Endodermal cell (in vitro differentiated cells): ENCODE results near the gene ARMC2. TPM values are rescaled to one million over a fixed set of nuclear protein-coding genes. Genes with fewer than 3 reads are reported as not detected.

Experiments used
- DNase-seq: peaks from one replicate; pipeline ENCODE4 v3.0.0-alpha.2; 2017
- H3K27ac ChIP-seq: 2 replicates; pipeline ENCODE4 v1.5.1; 2013; ENCODE audit warnings: mild to moderate bottlenecking, low read depth, low read length, moderate library complexity
- H3K27me3 ChIP-seq: 2 replicates; pipeline ENCODE4 v1.6.1; 2013; ENCODE audit warnings: mild to moderate bottlenecking, low read length, moderate library complexity; ENCODE audit not compliant: insufficient read depth, control insufficient read depth, poor library complexity, severe bottlenecking
- H3K36me3 ChIP-seq: 2 replicates; pipeline ENCODE4 v1.7.0; 2013; ENCODE audit warnings: mild to moderate bottlenecking, low read length, moderate library complexity; ENCODE audit not compliant: control insufficient read depth, insufficient read depth
- H3K4me1 ChIP-seq: one replicate; pipeline ENCODE4 v1.7.0; 2013; ENCODE audit warnings: low read length; ENCODE audit not compliant: control insufficient read depth, insufficient read depth
- H3K4me3 ChIP-seq: 2 replicates; pipeline ENCODE4 v1.5.1; 2013; ENCODE audit warnings: mild to moderate bottlenecking, low read length, moderate library complexity
- H3K9ac ChIP-seq: 2 replicates; pipeline ENCODE4 v1.6.1; 2013; ENCODE audit warnings: mild to moderate bottlenecking, low read length, moderate library complexity; ENCODE audit not compliant: poor library complexity, severe bottlenecking; ENCODE audit errors: extremely low read depth
- H3K9me3 ChIP-seq: 2 replicates; pipeline ENCODE4 v1.6.1; 2013; ENCODE audit warnings: mild to moderate bottlenecking, low read length, moderate library complexity; ENCODE audit not compliant: control insufficient read depth
- H3K27ac Mint-ChIP-seq: 2 replicates; pipeline ENCODE4 v1.8.0; 2020; ENCODE audit warnings: mixed read lengths
- H3K27me3 Mint-ChIP-seq: 2 replicates; pipeline ENCODE4 v1.8.0; 2021; ENCODE audit warnings: mild to moderate bottlenecking, mixed read lengths; ENCODE audit not compliant: insufficient read depth
- H3K36me3 Mint-ChIP-seq: 2 replicates; pipeline ENCODE4 v1.8.0; 2020; ENCODE audit warnings: low read depth, mixed read lengths
- H3K4me1 Mint-ChIP-seq: 2 replicates; pipeline ENCODE4 v1.8.0; 2020; ENCODE audit warnings: mixed read lengths
- H3K4me3 Mint-ChIP-seq: 2 replicates; pipeline ENCODE4 v1.8.0; 2020; ENCODE audit warnings: mild to moderate bottlenecking, moderate library complexity, mixed read lengths
- H3K9me3 Mint-ChIP-seq: 2 replicates; pipeline ENCODE4 v1.8.0; 2020; ENCODE audit warnings: mild to moderate bottlenecking, mixed read lengths
- CTCF ChIP-seq: fragments of 200-600 bp; sonication (generic); conservative IDR thresholded peaks from 2 replicates; pipeline ENCODE4 v1.5.0; 2021; ENCODE audit warnings: antibody characterized with exemption, mild to moderate bottlenecking
- WGBS, 2 experiments: methylation state at CpG; one replicate each; pipeline versions ENCODE4 v1.1.5 to v1.1.7; 2013; ENCODE audit warnings: missing lambda C conversion rate in 2 of 2, mixed read lengths in 1 of 2; ENCODE audit not compliant: insufficient coverage in 1 of 2, insufficient read length in 1 of 2; 5-methylcytosine and 5-hydroxymethylcytosine counted together
- total RNA-seq, 2 donors: library from RNA; stranded (reverse); fragmentation: NEBNext Ultra II Directional in 1 of 2; extraction: Animal tissue kit (Norgen Biotek cat#: 25700) in 1 of 2; gene quantifications; 2 replicates in 1 of 2; 3 replicates in 1 of 2; pipeline ENCODE4 v1.2.1, GENCODE V29; 2021

Gene ARMC2
- total RNA-seq, 2 donors from 2014 or later: 7.1 to 8.3 TPM

- no peaks in the 10 kb centered on the region for H3K27me3 Mint-ChIP-seq
- H3K27me3 ChIP-seq: no peaks in the 10 kb centered on the region
Observed at GRCh38 chr6:108807928-108808327, 40.3 kb upstream of the ARMC2 start.

GRCh38 chr6:108809211-108809610, 39.0 kb upstream of the ARMC2 start:
- no peaks in the 10 kb centered on the region for H3K4me1 Mint-ChIP-seq
- no peak for TF ChIP-seq CTCF
- Histone ChIP-seq H3K27me3 (no peaks in the 10 kb centered on the region), H3K27ac (no peak overlapping the region), H3K9me3 (no peaks in the 10 kb centered on the region), H3K4me3 (no peak overlapping the region), H3K4me1 (no peaks in the 10 kb centered on the region), H3K9ac (no peak overlapping the region), H3K36me3 (no peaks in the 10 kb centered on the region)
- H3K36me3 Mint-ChIP-seq: no peaks in the 10 kb centered on the region
- peaks cover 11% of the 10 kb centered on the region for H3K9me3 Mint-ChIP-seq
- WGBS, 2 experiments: 94% methylated on average over 2 of the region's 2 CpGs; no CpG with 5 or more reads in 1 of the 2 experiments
- no peaks in the 10 kb centered on the region for H3K27me3 Mint-ChIP-seq
- H3K27ac Mint-ChIP-seq: no peak overlapping the region
- H3K4me3 Mint-ChIP-seq: no peak overlapping the region
- DNase-seq: no peak

More at GRCh38 chr6:108807928-108808327, 40.3 kb upstream of the ARMC2 start:
- WGBS, 2 experiments: 82% methylated on average over 2 of the region's 3 CpGs; no CpG with 5 or more reads in 1 of the 2 experiments
- H3K4me3 Mint-ChIP-seq: no peak overlapping the region
- DNase-seq: no peak
- no peak overlapping the region for H3K27ac ChIP-seq
- H3K9me3 ChIP-seq: no peaks in the 10 kb centered on the region
- H3K4me3 ChIP-seq: no peak overlapping the region
- no peaks in the 10 kb centered on the region for H3K4me1 ChIP-seq
- H3K27ac Mint-ChIP-seq: no peak overlapping the region
- TF ChIP-seq CTCF: no peak
- H3K9me3 Mint-ChIP-seq: no peaks in the 10 kb centered on the region
- no peaks in the 10 kb centered on the region for H3K36me3 Mint-ChIP-seq
- H3K4me1 Mint-ChIP-seq: no peaks in the 10 kb centered on the region
- H3K36me3 ChIP-seq: no peaks in the 10 kb centered on the region
- no peak overlapping the region for H3K9ac ChIP-seq

- Histone ChIP-seq H3K36me3 (no peaks in the 10 kb centered on the region), H3K4me3 (no peak overlapping the region), H3K9me3 (no peaks in the 10 kb centered on the region), H3K27me3 (no peaks in the 10 kb centered on the region), H3K4me1 (no peaks in the 10 kb centered on the region), H3K9ac (no peak overlapping the region), H3K27ac (no peak overlapping the region)
- no peak for TF ChIP-seq CTCF
- H3K27ac Mint-ChIP-seq: no peak overlapping the region
- H3K4me1 Mint-ChIP-seq: no peaks in the 10 kb centered on the region
- DNase-seq: no peak
- H3K27me3 Mint-ChIP-seq: no peaks in the 10 kb centered on the region
- H3K9me3 Mint-ChIP-seq: peaks cover 13% of the 10 kb centered on the region
- no peak overlapping the region for H3K4me3 Mint-ChIP-seq
- no peaks in the 10 kb centered on the region for H3K36me3 Mint-ChIP-seq
- 88 to 92% methylated on average over 1 of the region's 1 CpG for WGBS, 2 experiments
Observed at GRCh38 chr6:108810057-108810643, 38.1 kb upstream of the ARMC2 start.
